ENCODE data around the gene KCTD10. TPM values are rescaled to one million over a fixed set of nuclear protein-coding genes. Genes with fewer than 3 reads are reported as not detected.

Gene KCTD10
- total and polyA plus RNA-seq, 2 of the 13 experiments (the other 11 are each of a cell fraction or from before 2014, with no cell fraction given): 6.9 to 25.4 TPM

GRCh38 chr12:109512608-109513007, 35.5 kb upstream of the KCTD10 start (continued):
- no peak for TF ChIP-seq ZNF598 (CRISPR knock-in tag; IDR thresholded peaks at IDR 0.05; ENCODE audit: borderline replicate concordance)

GRCh38 chr12:109510196-109510595, 33.1 kb upstream of the KCTD10 start:
- FAIRE-seq: no peak
- 98% methylated on average over 6 of the region's 15 CpGs for whole genome bisulfite sequencing (ENCODE audit: low lambda C conversion rate)
- no peak for TF ChIP-seq ARID5B (CRISPR knock-in tag; IDR thresholded peaks at IDR 0.05)
- no peak for TF ChIP-seq MAFF (IDR thresholded peaks at IDR 0.05; ENCODE audit: low read depth, low read length)
- no peak for TF ChIP-seq BCLAF1 (IDR thresholded peaks at IDR 0.05)
- no peak for TF ChIP-seq ZNF792 (CRISPR knock-in tag; IDR thresholded peaks at IDR 0.05)
- no peak for TF ChIP-seq FOXM1 (CRISPR knock-in tag; IDR thresholded peaks at IDR 0.05)
- no peak for TF ChIP-seq ZNF510 (CRISPR knock-in tag; IDR thresholded peaks at IDR 0.05; ENCODE audit: low read depth)
- TF ChIP-seq REL (CRISPR knock-in tag; conservative IDR thresholded peaks at IDR 0.05): no peak
- TF ChIP-seq ZNF18 (CRISPR knock-in tag; IDR thresholded peaks at IDR 0.05; ENCODE audit: insufficient replicate concordance): no peak
- no peak for TF ChIP-seq NR1H2 (CRISPR knock-in tag; IDR thresholded peaks at IDR 0.05; ENCODE audit: borderline replicate concordance, low read depth)
- TF ChIP-seq CEBPG (CRISPR knock-in tag; IDR thresholded peaks at IDR 0.05): no peak
- TF ChIP-seq SYNCRIP (IDR thresholded peaks at IDR 0.05; ENCODE audit: insufficient read depth, low read depth, low read length): no peak
- no peak for TF ChIP-seq ZNF619 (CRISPR knock-in tag; IDR thresholded peaks at IDR 0.05)
- no peak for TF ChIP-seq ELF1 (CRISPR knock-in tag; IDR thresholded peaks at IDR 0.05)

More at GRCh38 chr12:109510196-109510595, 33.1 kb upstream of the KCTD10 start:
- ATAC-seq (no peak), DNase-seq (ENCODE audit: low spot score) (no peak)
- no peaks in the 10 kb centered on the region for H4K20me1 ChIP-seq (ENCODE audit: insufficient read depth, low read length)
- intact Hi-C loops (cut with micrococcal nuclease; ENCODE audit: unreplicated experiment) (no loop called here), in situ Hi-C loops (cut with HindIII; ENCODE audit: extremely low pct_ligation_motif_present, low pct_unique_long_range_greater_than_20kb) (no loop called here)
- BruUV-seq (replicated peaks): no TSS peak
- no peaks in the 10 kb centered on the region for H3K9me3 ChIP-seq (ENCODE audit: low read length)
- H2AFZ ChIP-seq (ENCODE audit: low read length): no peak overlapping the region
- no peak overlapping the region for H3K9ac ChIP-seq (ENCODE audit: insufficient read depth, low read depth, low read length)
- no peaks in the 10 kb centered on the region for H3K27me3 ChIP-seq (ENCODE audit: control insufficient read depth in 1 of 2, insufficient read depth in 2 of 2, low read length in 2 of 2)
- H3K79me2 ChIP-seq (ENCODE audit: insufficient read depth, low read length): no peaks in the 10 kb centered on the region
- H3K36me3 ChIP-seq (replicated peaks in 1 of 2; ENCODE audit: control insufficient read depth in 1 of 2, insufficient read depth in 2 of 2, low read length in 2 of 2): peaks cover 24 to 67% of the 10 kb centered on the region in 2 experiments; a peak in 4 of 5 replicates
- POLR2A ChIA-PET: no interaction called here
- H3K4me2 ChIP-seq (ENCODE audit: low read depth, low read length): no peak overlapping the region
- CTCF ChIA-PET (ENCODE audit: low intra/inter-chr PET ratio, low total read pairs): no interaction called here
- no peaks in the 10 kb centered on the region for H3K4me1 ChIP-seq (ENCODE audit: insufficient read depth, low read length)
- no peak overlapping the region for H3K27ac ChIP-seq (ENCODE audit: extremely low read length, insufficient read depth, low read length)
- H3K4me3 ChIP-seq (replicated peaks in 1 of 3; ENCODE audit: insufficient read depth in 1 of 3, low read depth in 2 of 3, low read length in 3 of 3): no peak overlapping the region

All from HepG2 (cell line).